Esophagus muscularis mucosa (tissue), 4 donors: ENCODE measurements around the gene KLHL29. TPM values are rescaled to one million over a fixed set of nuclear protein-coding genes. Genes with fewer than 3 reads are reported as not detected.

Experiments used
- DNase-seq: peaks from one replicate; pipeline ENCODE4 v3.0.0-alpha.2; 2017; ENCODE audit errors: extremely low spot score
- H3K27ac ChIP-seq, 4 donors: fragments of 200-600 bp; sonication (generic); replicated peaks in 1 of 4; 1 replicate in 3 of 4; 2 replicates in 1 of 4; pipeline ENCODE4 v1.5.1; 2016 to 2019; ENCODE audit warnings: mild to moderate bottlenecking in 1 of 4
- H3K27me3 ChIP-seq, 4 donors: fragments of 200-600 bp; sonication (generic); one replicate each; pipeline versions ENCODE4 v1.5.1 to v1.6.0; 2016 to 2019
- H3K36me3 ChIP-seq, 4 donors: fragments of 200-600 bp; sonication (generic); one replicate each; pipeline ENCODE4 v1.5.1; 2016 to 2019
- H3K4me1 ChIP-seq, 4 donors: fragments of 200-600 bp; sonication (generic); one replicate each; pipeline ENCODE4 v1.5.1; 2016 to 2019
- H3K4me3 ChIP-seq, 4 donors: fragments of 200-600 bp; sonication (generic); 1 replicate in 2 of 4; 2 replicates in 2 of 4; pipeline ENCODE4 v1.5.1; 2016 to 2019; ENCODE audit warnings: mild to moderate bottlenecking in 4 of 4, moderate library complexity in 1 of 4
- H3K9me3 ChIP-seq, 4 donors: fragments of 200-600 bp; sonication (generic); 1 replicate in 3 of 4; 2 replicates in 1 of 4; pipeline ENCODE4 v1.5.1; 2016 to 2019
- CTCF ChIP-seq, 3 experiments: fragments of 200-600 bp in 2 of 3; fragments of 450-650 bp in 1 of 3; sonication (generic) in 2 of 3; IDR thresholded peaks; one replicate each; pipeline ENCODE4 v1.5.1; 2017 to 2019; ENCODE audit warnings: antibody characterized with exemption in 3 of 3, mild to moderate bottlenecking in 2 of 3, moderate library complexity in 1 of 3
- EP300 ChIP-seq: sonication (generic); formaldehyde crosslinking; IDR thresholded peaks from one replicate; pipeline ENCODE4 v1.6.1; 2017; ENCODE audit warnings: antibody characterized with exemption
- POLR2A ChIP-seq: fragments of 450-650 bp; IDR thresholded peaks from one replicate; pipeline ENCODE4 v1.6.1; 2017; ENCODE audit warnings: antibody characterized with exemption, moderate library complexity, mild to moderate bottlenecking, low read depth
- POLR2AphosphoS5 ChIP-seq, 2 donors: sonication (generic); formaldehyde crosslinking; IDR thresholded peaks; one replicate each; pipeline ENCODE4 v1.6.1; 2017; ENCODE audit warnings: antibody characterized with exemption in 2 of 2
- WGBS: methylation state at CpG from one replicate; pipeline ENCODE4 v1.1.5; 2018; 5-methylcytosine and 5-hydroxymethylcytosine counted together
- intact Hi-C: fragments of 100-400 bp; cut with DNase I; formaldehyde crosslinking; loops from one replicate; pipeline ENCODE4 v1.15.1; 2023
- total RNA-seq, 4 donors: library from RNA; depleted of rRNA; stranded (reverse); fragments of >200 nt; gene quantifications; one replicate each; pipeline versions ENCODE4 v1.1.0 to v1.2.1, GENCODE V29; 2016

Gene KLHL29
- total RNA-seq, 4 donors from 2014 or later, result 22.0 to 26.1 (median 23.4) TPM

- WGBS, result 90% methylated on average over 19 of the region's 19 CpGs
- peaks cover 11 to 54% (median 44%) of the 10 kb centered on the region in 4 donors for H3K4me1 ChIP-seq
- no peaks in the 10 kb centered on the region for H3K27me3 ChIP-seq
- H3K27ac ChIP-seq, result no peak overlapping the region
- TF ChIP-seq CTCF (IDR thresholded peaks at IDR 0.05), result no peak
- TF ChIP-seq POLR2A, result no peak
- no peak for TF ChIP-seq POLR2AphosphoS5 (IDR thresholded peaks at IDR 0.05)
- no peak for TF ChIP-seq EP300
- intact Hi-C loops, result no loop called here
- H3K9me3 ChIP-seq, result no peaks in the 10 kb centered on the region
- DNase-seq, result no peak
- H3K36me3 ChIP-seq, result no peaks in the 10 kb centered on the region
- no peak overlapping the region for H3K4me3 ChIP-seq
Observed at GRCh38 chr2:23495661-23496114, 110.7 kb downstream of the KLHL29 start.

GRCh38 chr2:23496456-23496855 is 111.5 kb downstream of the KLHL29 start:
- TF ChIP-seq CTCF (IDR thresholded peaks at IDR 0.05), result no peak
- TF ChIP-seq POLR2AphosphoS5 (IDR thresholded peaks at IDR 0.05), result no peak
- TF ChIP-seq POLR2A, result no peak
- no peak for TF ChIP-seq EP300
- H3K4me3 ChIP-seq, result no peak overlapping the region
- DNase-seq, result no peak
- H3K9me3 ChIP-seq, result no peaks in the 10 kb centered on the region
- H3K27me3 ChIP-seq, result no peaks in the 10 kb centered on the region
- H3K4me1 ChIP-seq, result peaks cover 11 to 57% (median 45%) of the 10 kb centered on the region in 4 donors
- intact Hi-C loops, result no loop called here
- WGBS, result 93% methylated on average over 5 of the region's 5 CpGs
- H3K27ac ChIP-seq, result no peak overlapping the region
- no peaks in the 10 kb centered on the region for H3K36me3 ChIP-seq

- WGBS, result 67% methylated on average over 7 of the region's 7 CpGs
- Histone ChIP-seq H3K36me3 (no peaks in the 10 kb centered on the region), H3K9me3 (no peaks in the 10 kb centered on the region), H3K4me3 (no peak overlapping the region), H3K4me1 (peaks cover 11 to 61% (median 51%) of the 10 kb centered on the region in 4 donors), H3K27ac (no peak overlapping the region), H3K27me3 (no peaks in the 10 kb centered on the region)
- intact Hi-C loops, result no loop called here
- TF ChIP-seq POLR2AphosphoS5 (IDR thresholded peaks at IDR 0.05), result no peak
- TF ChIP-seq EP300, result no peak
- TF ChIP-seq CTCF (IDR thresholded peaks at IDR 0.05), result no peak
- no peak for TF ChIP-seq POLR2A
- DNase-seq, result no peak
Observed at GRCh38 chr2:23497063-23497462, 112.1 kb downstream of the KLHL29 start.

- no peak for DNase-seq
- 54% methylated on average over 6 of the region's 6 CpGs for WGBS
- Histone ChIP-seq H3K36me3 (no peaks in the 10 kb centered on the region), H3K27me3 (no peaks in the 10 kb centered on the region), H3K4me3 (no peak overlapping the region), H3K9me3 (no peaks in the 10 kb centered on the region), H3K4me1 (peaks cover 11 to 61% (median 56%) of the 10 kb centered on the region in 4 donors), H3K27ac (no peak overlapping the region)
- no peak for TF ChIP-seq POLR2A
- no peak for TF ChIP-seq CTCF (IDR thresholded peaks at IDR 0.05)
- TF ChIP-seq EP300, result no peak
- no peak for TF ChIP-seq POLR2AphosphoS5 (IDR thresholded peaks at IDR 0.05)
- intact Hi-C loops, result no loop called here
Observed at GRCh38 chr2:23497536-23497935, 112.6 kb downstream of the KLHL29 start.

GRCh38 chr2:23498943-23499342 is 114.0 kb downstream of the KLHL29 start:
- 77% methylated on average over 7 of the region's 7 CpGs for WGBS
- DNase-seq, result no peak
- TF ChIP-seq CTCF (IDR thresholded peaks at IDR 0.05), result no peak
- TF ChIP-seq EP300, result no peak
- TF ChIP-seq POLR2AphosphoS5 (IDR thresholded peaks at IDR 0.05), result no peak
- TF ChIP-seq POLR2A, result no peak
- Histone ChIP-seq H3K4me1 (peaks cover 16 to 71% (median 68%) of the 10 kb centered on the region in 4 donors), H3K4me3 (no peak overlapping the region), H3K27me3 (no peaks in the 10 kb centered on the region), H3K27ac (peak overlapping the region in 1 of 4 donors; percentile 40), H3K9me3 (no peaks in the 10 kb centered on the region), H3K36me3 (no peaks in the 10 kb centered on the region)
- intact Hi-C loops, result no loop called here
